ENCODE data around the gene FGFBP3.

The FGFBP3 gene

GRCh38 chr10:91909117-91909677 lies at the start of gene FGFBP3:
FGFBP3 (minus strand) TSS chr10:91909486; CDS start chr10:91908969, 517 bp downstream.
- DNase-seq: peak; percentile 32

GRCh38 chr10:91957091-91957490 lies 47.8 kb upstream of the FGFBP3 start:
- no peak for DNase-seq

GRCh38 chr10:91955114-91955513 lies 45.8 kb upstream of the FGFBP3 start:
- no peak for DNase-seq

GRCh38 chr10:91953600-91954160 lies 44.4 kb upstream of the FGFBP3 start:
- DNase-seq: no peak

- no peak for DNase-seq
Observed at GRCh38 chr10:91944880-91945630, 35.8 kb upstream of the FGFBP3 start.

GRCh38 chr10:91941426-91941825 lies 32.1 kb upstream of the FGFBP3 start:
- DNase-seq: no peak

- no peak for DNase-seq
Observed at GRCh38 chr10:91939653-91940052, 30.4 kb upstream of the FGFBP3 start.

- no peak for DNase-seq
Observed at GRCh38 chr10:91935886-91936285, 26.6 kb upstream of the FGFBP3 start.

- DNase-seq: no peak
Observed at GRCh38 chr10:91932737-91933136, 23.5 kb upstream of the FGFBP3 start.

GRCh38 chr10:91931526-91932190 lies 22.4 kb upstream of the FGFBP3 start:
- DNase-seq: no peak

- no peak for DNase-seq
Observed at GRCh38 chr10:91930939-91931338, 21.7 kb upstream of the FGFBP3 start.

- no peak for DNase-seq
Observed at GRCh38 chr10:91925022-91925320, 15.7 kb upstream of the FGFBP3 start.

- DNase-seq: no peak
Observed at GRCh38 chr10:91924212-91925021, 15.1 kb upstream of the FGFBP3 start.

GRCh38 chr10:91923371-91924211 lies 14.3 kb upstream of the FGFBP3 start, which contains the start of gene BTAF1:
BTAF1 (plus strand) TSS chr10:91923770; CDS start chr10:91924077, 307 bp downstream.
- peak; percentile 76 for DNase-seq

GRCh38 chr10:91919651-91920050 lies 10.4 kb upstream of the FGFBP3 start:
- no peak for DNase-seq

GRCh38 chr10:91910467-91910866 lies 1.2 kb upstream of the FGFBP3 start:
- DNase-seq: no peak

GRCh38 chr10:91908337-91909116 lies 759 bp downstream of the FGFBP3 start:
- no peak for DNase-seq

GRCh38 chr10:91907914-91908336 lies 1.4 kb downstream of the FGFBP3 start:
- no peak for DNase-seq

- no peak for DNase-seq
Observed at GRCh38 chr10:91907033-91907594, 2.2 kb downstream of the FGFBP3 start.

- DNase-seq: no peak
Observed at GRCh38 chr10:91901784-91902677, 7.3 kb downstream of the FGFBP3 start.

Measured in DMS 273 treated with DMSO at 0.1 percent for 48 hours (cell line).